AG10803 (cell line): ENCODE results near the gene MYO18B.

Source experiments
- DNase-seq: peaks from one replicate; pipeline ENCODE4 v3.0.0; 2010; ENCODE audit warnings: low read depth
- H3K4me3 ChIP-seq: 2 replicates; pipeline ENCODE4 v1.5.1; 2011; ENCODE audit warnings: mild to moderate bottlenecking, low read length, control low read depth
- TF ChIP-seq, protein P1 (sequence below): conservative IDR thresholded peaks from 2 replicates; pipeline ENCODE4 v1.5.1; 2011; ENCODE audit warnings: mild to moderate bottlenecking, low read length, control low read depth, inconsistent platforms

Gene MYO18B

DNA sequence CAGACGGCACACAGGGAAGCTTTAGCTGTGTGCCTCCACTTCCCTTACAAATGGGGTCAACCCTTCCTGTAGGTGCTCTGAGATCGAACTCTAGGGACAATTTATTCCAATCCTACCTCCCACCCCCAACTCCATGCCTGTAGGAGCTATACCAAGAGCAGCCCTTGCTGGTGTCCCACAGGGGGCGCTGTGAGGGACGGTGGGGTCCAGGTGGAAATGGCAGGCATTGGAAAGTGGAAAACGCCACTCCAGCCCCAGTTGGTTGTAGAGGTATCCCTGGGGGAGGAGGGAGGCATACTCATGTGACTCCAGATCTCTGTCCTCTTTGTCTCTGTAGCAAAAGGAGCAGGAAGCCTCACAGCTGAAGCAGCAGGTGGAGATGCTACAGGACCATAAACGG, 161.3 kb downstream of the MYO18B start:
- no peak overlapping the region for H3K4me3 ChIP-seq
- DNase-seq, result no peak
- TF ChIP-seq, protein P1, sequence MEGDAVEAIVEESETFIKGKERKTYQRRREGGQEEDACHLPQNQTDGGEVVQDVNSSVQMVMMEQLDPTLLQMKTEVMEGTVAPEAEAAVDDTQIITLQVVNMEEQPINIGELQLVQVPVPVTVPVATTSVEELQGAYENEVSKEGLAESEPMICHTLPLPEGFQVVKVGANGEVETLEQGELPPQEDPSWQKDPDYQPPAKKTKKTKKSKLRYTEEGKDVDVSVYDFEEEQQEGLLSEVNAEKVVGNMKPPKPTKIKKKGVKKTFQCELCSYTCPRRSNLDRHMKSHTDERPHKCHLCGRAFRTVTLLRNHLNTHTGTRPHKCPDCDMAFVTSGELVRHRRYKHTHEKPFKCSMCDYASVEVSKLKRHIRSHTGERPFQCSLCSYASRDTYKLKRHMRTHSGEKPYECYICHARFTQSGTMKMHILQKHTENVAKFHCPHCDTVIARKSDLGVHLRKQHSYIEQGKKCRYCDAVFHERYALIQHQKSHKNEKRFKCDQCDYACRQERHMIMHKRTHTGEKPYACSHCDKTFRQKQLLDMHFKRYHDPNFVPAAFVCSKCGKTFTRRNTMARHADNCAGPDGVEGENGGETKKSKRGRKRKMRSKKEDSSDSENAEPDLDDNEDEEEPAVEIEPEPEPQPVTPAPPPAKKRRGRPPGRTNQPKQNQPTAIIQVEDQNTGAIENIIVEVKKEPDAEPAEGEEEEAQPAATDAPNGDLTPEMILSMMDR, result peak; percentile 24

DNA sequence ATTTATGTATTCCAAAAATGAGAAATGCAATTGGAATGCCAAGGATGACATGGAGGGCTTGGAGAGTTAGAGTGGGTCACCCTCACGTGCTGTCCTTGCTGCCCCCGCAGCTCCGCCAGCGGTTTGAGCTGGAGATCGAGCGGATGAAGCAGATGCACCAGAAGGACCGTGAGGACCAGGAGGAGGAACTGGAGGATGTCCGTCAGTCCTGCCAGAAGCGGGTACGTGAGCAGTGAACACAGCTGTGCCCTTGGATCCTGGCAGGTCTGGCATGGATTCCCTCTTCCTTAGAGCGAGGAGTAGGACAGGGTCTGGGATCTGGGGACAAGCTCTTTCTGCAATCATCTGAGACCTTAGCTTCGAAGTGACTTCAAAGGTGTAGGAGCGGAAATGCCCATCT, 166.2 kb downstream of the MYO18B start:
- TF ChIP-seq, protein P1, result no peak
- no peak overlapping the region for H3K4me3 ChIP-seq
- DNase-seq, result no peak

DNA sequence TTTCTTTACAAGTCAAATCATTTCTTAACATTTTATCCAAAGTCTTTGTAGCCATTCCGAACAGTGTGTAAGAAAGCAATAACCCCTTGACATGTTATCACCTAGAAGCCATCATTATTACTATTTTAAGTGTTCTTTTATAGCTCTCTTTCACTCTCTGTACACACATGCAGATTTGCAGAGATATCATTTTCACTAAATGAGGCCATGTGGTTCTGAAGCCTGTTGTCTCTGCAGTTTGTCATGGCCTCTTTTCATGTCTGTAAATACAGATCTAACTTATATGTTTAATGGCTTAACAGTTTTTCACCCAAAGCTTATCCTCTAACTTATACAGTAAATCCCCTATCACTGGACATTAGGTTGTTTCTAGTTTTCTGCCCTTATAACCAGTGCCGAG, 166.8 kb downstream of the MYO18B start:
- no peak overlapping the region for H3K4me3 ChIP-seq
- DNase-seq, result no peak
- TF ChIP-seq, protein P1, result no peak

DNA sequence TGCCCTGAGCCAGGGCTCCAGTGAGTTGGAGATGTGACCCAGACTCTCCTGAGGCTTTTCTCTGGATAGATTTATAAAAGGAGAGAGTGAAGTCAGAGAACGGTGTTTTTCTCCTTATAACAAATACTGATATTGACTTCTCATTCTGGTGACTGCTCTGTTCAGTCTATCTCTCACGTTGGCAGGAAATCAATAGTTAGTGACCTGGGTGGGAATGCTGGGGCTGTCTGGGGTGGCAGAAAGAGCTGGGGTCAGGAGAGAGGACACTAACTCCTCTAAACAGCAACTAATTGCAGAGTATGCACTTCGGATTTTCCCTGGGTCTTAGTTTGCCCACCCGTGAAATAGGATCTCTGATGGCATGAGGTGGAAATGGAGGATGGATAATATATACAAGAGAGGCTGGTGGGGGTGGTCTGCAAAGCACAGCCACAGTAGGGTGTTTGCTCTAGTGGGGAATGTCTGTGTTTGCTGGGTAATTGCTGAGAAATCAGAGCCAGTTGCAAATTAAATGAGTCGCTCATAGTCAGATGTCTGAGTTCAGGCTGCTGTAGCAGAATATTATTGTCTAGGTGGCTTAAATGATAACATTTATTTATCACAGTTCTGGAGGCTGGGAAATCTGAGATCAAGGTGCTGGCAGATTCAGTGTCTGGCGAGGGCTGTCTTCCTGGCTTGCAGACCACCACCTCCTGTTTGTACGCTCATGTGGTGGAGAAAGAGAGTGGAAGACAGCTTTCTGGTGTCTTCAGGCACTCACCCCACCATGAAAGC, 167.8 kb downstream of the MYO18B start:
- DNase-seq, result no peak
- TF ChIP-seq, protein P1, result no peak
- H3K4me3 ChIP-seq, result no peak overlapping the region

DNA sequence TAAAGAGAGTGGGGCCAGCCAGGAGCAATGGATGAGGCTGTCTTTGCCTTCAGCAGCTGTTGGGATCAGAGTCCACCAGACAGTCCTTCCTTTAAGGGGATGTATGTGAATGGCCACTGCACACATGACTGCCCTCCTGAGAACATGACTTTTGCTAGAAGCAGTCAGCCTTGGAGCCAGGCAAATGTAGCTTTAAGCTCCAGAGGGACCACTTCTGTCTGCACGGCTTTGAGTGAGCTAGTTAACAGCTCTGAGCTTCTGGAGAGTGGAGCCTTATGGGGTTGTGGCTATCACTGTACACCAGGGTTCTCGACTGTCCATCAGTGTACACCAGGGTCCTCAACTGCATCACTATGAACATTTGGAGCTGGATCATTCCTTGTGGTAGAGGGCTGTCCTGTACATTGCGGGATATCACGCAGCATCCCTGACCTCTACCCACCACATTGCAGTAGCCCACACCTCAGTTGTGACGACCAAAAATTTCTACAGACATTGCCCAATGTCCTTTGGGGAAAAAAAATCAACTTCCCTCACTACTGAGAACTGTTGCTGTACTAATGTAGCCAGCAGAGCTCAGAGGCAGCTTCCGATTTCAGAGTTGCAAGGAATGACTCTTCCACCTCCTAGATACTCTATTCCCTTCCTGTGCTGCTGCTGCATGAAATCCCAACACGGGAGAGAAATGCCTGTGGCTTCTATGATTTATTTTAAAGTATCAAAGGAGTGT, 169.4 kb downstream of the MYO18B start:
- no peak for DNase-seq
- H3K4me3 ChIP-seq, result no peak overlapping the region
- TF ChIP-seq, protein P1, result no peak

DNA sequence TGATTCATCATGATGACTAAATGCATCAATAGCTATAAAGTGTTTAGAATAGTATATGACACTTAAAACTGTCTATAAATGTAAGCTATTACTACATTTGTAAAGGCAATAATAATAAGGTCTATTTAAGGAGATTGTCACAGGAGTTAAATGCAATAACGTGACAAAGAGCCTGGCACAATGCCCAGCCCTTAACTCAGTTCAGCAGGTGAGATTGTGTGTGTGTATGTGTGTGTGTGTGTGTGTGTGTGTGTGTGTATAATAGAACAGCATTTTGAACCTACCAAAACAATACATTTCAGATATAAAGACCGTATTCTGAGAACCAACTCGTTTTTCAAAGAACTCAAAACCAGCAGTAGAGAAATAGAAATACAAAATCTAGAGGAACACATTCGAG, 177.5 kb downstream of the MYO18B start:
- H3K4me3 ChIP-seq, result no peak overlapping the region
- TF ChIP-seq, protein P1, result no peak
- DNase-seq, result no peak

DNA sequence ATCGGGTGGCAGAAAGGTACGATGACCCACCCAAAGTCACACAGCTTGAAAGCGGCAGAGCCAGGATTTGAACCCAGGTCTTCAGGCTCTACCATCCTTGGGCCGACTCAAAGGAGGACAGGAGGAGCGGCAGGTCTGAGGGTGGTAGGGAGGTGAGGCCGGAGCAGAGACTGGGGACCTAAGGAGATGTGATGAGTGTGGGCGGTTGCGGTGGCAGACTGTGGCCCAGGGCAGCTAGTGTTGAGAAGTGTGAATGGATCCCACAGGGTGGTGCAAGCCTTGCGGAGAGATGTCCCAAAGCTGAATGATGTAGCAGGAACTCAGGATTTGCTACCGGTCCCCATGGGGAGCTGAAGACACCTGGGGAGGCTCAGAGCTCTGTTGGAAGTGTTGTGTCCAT, 180.2 kb downstream of the MYO18B start:
- TF ChIP-seq, protein P1, result no peak
- DNase-seq, result no peak

More for the DNA sequence above, 180.2 kb downstream of the MYO18B start:
- no peak overlapping the region for H3K4me3 ChIP-seq
